C4-2B (cell line): ENCODE results near the gene JADE1.

Experiments used
- H3K27ac ChIP-seq: fragments of 450-650 bp; 2 replicates; pipeline ENCODE4 v1.5.1; 2017
- ZFX ChIP-seq: fragments of 450-650 bp; IDR thresholded peaks from 2 replicates; pipeline ENCODE4 v1.6.1; 2017
- TF ChIP-seq, protein P1 (sequence below): fragments of 450-650 bp; conservative IDR thresholded peaks from 2 replicates; pipeline ENCODE4 v1.5.1; 2017; ENCODE audit warnings: mild to moderate bottlenecking

Gene JADE1

DNA sequence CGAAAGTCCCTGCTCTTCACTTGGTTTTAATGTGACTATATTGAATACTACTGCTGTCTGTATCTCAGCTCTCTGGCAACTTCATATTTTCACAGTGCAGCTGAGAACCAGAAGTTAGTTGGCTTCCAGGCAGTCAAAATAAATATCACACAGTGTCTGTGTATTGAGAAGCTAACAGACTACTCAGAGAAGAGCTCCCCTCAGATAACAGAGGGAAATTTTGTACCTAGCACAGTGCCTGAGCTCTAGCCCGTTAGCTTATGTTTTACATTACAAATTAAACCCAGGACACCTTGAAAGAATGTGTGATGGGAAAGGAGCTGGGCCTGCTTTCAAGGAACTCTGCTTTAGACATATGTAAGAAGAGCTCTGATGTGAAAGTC is 22.7 kb downstream of the JADE1 start:
- no peak overlapping the region for H3K27ac ChIP-seq
- TF ChIP-seq, protein P1, sequence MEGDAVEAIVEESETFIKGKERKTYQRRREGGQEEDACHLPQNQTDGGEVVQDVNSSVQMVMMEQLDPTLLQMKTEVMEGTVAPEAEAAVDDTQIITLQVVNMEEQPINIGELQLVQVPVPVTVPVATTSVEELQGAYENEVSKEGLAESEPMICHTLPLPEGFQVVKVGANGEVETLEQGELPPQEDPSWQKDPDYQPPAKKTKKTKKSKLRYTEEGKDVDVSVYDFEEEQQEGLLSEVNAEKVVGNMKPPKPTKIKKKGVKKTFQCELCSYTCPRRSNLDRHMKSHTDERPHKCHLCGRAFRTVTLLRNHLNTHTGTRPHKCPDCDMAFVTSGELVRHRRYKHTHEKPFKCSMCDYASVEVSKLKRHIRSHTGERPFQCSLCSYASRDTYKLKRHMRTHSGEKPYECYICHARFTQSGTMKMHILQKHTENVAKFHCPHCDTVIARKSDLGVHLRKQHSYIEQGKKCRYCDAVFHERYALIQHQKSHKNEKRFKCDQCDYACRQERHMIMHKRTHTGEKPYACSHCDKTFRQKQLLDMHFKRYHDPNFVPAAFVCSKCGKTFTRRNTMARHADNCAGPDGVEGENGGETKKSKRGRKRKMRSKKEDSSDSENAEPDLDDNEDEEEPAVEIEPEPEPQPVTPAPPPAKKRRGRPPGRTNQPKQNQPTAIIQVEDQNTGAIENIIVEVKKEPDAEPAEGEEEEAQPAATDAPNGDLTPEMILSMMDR, result no peak
- no peak for TF ChIP-seq ZFX

DNA sequence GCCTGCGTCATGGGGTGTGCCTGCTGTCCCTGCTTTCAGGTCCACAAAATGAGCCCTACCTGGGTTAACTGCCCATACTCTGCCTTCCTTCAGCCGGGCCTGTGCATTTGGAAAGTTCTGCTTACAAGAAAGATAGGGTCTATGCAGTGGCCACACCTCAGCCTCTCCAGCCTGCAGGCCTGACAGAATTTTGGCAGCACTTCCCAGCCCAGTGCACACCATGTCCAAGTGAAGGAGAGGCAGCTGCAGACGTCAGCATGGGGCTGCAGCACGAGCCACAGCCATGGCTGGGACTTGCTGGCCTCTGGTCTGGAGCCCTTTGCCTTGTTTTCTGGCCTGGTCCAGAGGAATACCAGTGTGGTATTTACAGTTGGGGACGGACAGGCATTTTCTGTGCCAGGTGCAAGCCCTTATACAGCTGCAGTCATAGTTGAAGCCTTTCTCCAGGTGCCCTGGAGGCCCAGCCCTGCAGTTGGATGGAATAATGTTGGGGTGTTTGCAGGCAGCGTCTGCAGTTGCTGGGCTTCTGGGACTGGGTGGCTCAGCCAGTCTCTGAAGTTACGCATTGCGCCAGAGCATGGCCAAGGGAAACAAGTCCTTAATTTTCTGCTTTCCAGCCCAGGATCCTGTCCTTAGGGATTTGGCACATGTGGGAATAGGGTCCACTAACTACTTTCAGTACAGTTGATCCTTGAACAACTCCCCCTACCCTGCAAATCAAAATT is 26.2 kb downstream of the JADE1 start:
- no peak overlapping the region for H3K27ac ChIP-seq
- TF ChIP-seq ZFX, result no peak
- TF ChIP-seq, protein P1, result no peak

DNA sequence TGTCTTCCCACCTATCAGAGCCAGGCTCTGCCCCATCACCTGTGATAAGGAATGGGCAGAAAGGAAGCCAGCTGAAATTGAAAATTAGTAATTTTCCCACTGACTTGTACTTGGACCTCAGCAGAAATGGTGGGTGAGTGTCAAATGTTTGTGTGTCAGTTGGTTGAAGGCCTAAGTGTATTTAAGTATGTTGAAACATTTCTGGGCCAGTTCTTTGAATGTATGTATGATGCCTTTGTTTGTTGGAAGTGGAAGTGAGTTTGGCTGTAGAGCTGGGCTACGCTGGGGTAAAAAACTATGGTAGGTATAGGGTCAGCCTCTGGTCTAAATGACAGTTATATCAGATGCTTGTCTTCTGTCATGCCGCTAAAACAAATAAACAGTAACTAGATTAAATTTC is 27.7 kb downstream of the JADE1 start:
- H3K27ac ChIP-seq, result no peak overlapping the region
- TF ChIP-seq ZFX, result no peak
- TF ChIP-seq, protein P1, result no peak

GRCh38 chr4:128837679-128838078 is 28.2 kb downstream of the JADE1 start:
- H3K27ac ChIP-seq, result no peak overlapping the region

GRCh38 chr4:128840711-128841318 is 31.3 kb downstream of the JADE1 start:
- H3K27ac ChIP-seq, result no peak overlapping the region

More at GRCh38 chr4:128837679-128838078, 28.2 kb downstream of the JADE1 start:
- no peak for TF ChIP-seq ZFX
- TF ChIP-seq, protein P1, result no peak

DNA sequence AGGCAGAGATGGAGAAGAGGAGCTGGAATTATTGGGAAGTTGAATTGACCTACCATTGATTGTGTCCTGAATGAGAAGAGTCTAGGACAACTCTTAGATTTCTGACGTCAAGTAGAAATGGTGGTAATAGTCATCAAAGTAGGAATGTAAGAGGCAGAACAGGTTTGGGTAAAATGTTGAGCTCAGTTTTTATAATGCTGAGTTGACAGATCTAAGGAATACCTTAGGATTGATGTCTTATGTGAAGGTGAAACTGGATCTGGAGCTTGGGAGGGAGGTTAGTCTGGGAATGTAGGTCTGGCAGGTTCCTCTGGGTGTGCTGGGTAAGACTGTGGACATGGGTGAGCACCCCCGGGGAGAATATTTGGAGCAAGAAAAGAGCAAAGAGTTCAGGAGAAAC is 31.9 kb downstream of the JADE1 start:
- no peak overlapping the region for H3K27ac ChIP-seq
- TF ChIP-seq, protein P1, result no peak
- TF ChIP-seq ZFX, result no peak

More at GRCh38 chr4:128840711-128841318, 31.3 kb downstream of the JADE1 start:
- TF ChIP-seq, protein P1, result no peak
- TF ChIP-seq ZFX, result no peak

DNA sequence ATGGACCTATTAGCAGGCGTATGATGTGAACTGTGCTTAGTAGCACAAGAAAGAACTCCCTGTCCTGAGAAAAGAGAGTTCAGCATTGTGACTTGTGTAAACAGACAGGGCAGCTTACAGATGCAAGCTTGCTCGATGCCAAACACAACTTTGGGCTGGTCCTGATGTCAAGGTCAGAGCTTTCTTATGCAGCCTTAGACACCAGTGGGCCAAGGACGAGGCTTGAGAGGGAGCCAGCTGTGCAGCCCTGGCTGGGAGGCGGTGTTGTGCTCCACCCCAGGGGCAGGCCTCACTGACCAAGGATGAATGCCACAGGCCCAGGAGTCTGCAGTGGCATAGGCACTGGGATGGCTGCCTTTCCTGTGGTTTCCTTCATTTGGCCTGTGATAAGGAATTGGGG is 35.4 kb downstream of the JADE1 start:
- TF ChIP-seq ZFX, result no peak
- TF ChIP-seq, protein P1, result no peak
- H3K27ac ChIP-seq, result no peak overlapping the region; the same call in 1 of the 2 replicates
